HL-60/S4 treated with phorbol 12-myristate 13-acetate at 8.2 ng/mL for 4 days and 3 days (cell line): ENCODE measurements around the gene AGAP1.

ENCODE experiments used
- in situ Hi-C: fragments of 300-500 bp; cut with MboI; formaldehyde crosslinking; loops from 2 replicates; pipeline ENCODE4 v1.15.0; 2022; ENCODE audit warnings: low sequenced_read_pairs

The AGAP1 gene

GRCh38 chr2:235966932-235967757 lies 473.3 kb downstream of the AGAP1 start:
- in situ Hi-C loops: no loop called here

GRCh38 chr2:235968155-235968554 lies 474.3 kb downstream of the AGAP1 start:
- in situ Hi-C loops: no loop called here

- in situ Hi-C loops: no loop called here
These were observed 474.9 kb downstream of the AGAP1 start for GRCh38 chr2:235968616-235969324.

- in situ Hi-C loops: no loop called here
These were observed 476.6 kb downstream of the AGAP1 start for GRCh38 chr2:235970204-235971040.

- in situ Hi-C loops: no loop called here
These were observed 482.7 kb downstream of the AGAP1 start for GRCh38 chr2:235976516-235976915.

GRCh38 chr2:235976956-235977355 lies 483.1 kb downstream of the AGAP1 start:
- in situ Hi-C loops: no loop called here

- in situ Hi-C loops: no loop called here
These were observed 483.6 kb downstream of the AGAP1 start for GRCh38 chr2:235977445-235977844.

- in situ Hi-C loops: no loop called here
These were observed 484.2 kb downstream of the AGAP1 start for GRCh38 chr2:235978022-235978421.

GRCh38 chr2:235979037-235979436 lies 485.2 kb downstream of the AGAP1 start:
- in situ Hi-C loops: no loop called here

- in situ Hi-C loops: no loop called here
These were observed 486.1 kb downstream of the AGAP1 start for GRCh38 chr2:235979753-235980435.

- in situ Hi-C loops: no loop called here
These were observed 487.8 kb downstream of the AGAP1 start for GRCh38 chr2:235981631-235982030.

- in situ Hi-C loops: no loop called here
These were observed 489.2 kb downstream of the AGAP1 start for GRCh38 chr2:235983016-235983415.

GRCh38 chr2:235984552-235984951 lies 490.7 kb downstream of the AGAP1 start:
- in situ Hi-C loops: no loop called here

GRCh38 chr2:235986361-235986760 lies 492.5 kb downstream of the AGAP1 start:
- in situ Hi-C loops: no loop called here

GRCh38 chr2:235988271-235989015 lies 494.6 kb downstream of the AGAP1 start:
- in situ Hi-C loops: no loop called here

GRCh38 chr2:235989591-235989990 lies 495.7 kb downstream of the AGAP1 start:
- in situ Hi-C loops: no loop called here

GRCh38 chr2:235990344-235990743 lies 496.5 kb downstream of the AGAP1 start:
- in situ Hi-C loops: no loop called here

GRCh38 chr2:235992024-235992423 lies 498.2 kb downstream of the AGAP1 start:
- in situ Hi-C loops: no loop called here

GRCh38 chr2:235996419-235996818 lies 502.6 kb downstream of the AGAP1 start:
- in situ Hi-C loops: no loop called here

GRCh38 chr2:235999011-235999410 lies 505.2 kb downstream of the AGAP1 start:
- in situ Hi-C loops: no loop called here
